ENCODE measurements around the gene PAX7. TPM values are rescaled to one million over a fixed set of nuclear protein-coding genes. Genes with fewer than 3 reads are reported as not detected.

PAX7 gene
- total RNA-seq, 1 experiment from 2014 or later, result 0.24 TPM

GRCh38 chr1:18637511-18637960 lies 6.9 kb downstream of the PAX7 start:
- TF ChIP-seq ZNF423 (CRISPR knock-in tag; IDR thresholded peaks at IDR 0.05) (peak; percentile 81), ESRRA (CRISPR knock-in tag; IDR thresholded peaks at IDR 0.05; ENCODE audit: borderline replicate concordance) (no peak), E2F5 (CRISPR knock-in tag; IDR thresholded peaks at IDR 0.05) (no peak)
- ChIA-PET POLR2A (no interaction called here), CTCF (interaction anchor here (1.6 kb wide), 1 partner anchor 9 kb away, joined by 5 read pairs; no protein-coding TSS in a partner anchor)
- Mint-ChIP-seq H3K9me3 (no peaks in the 10 kb centered on the region), H3K4me3 (peak overlapping the region; percentile 59), H3K36me3 (no peaks in the 10 kb centered on the region), H3K27me3 (ENCODE audit: low read depth) (peaks cover 100% of the 10 kb centered on the region), H3K4me1 (peaks cover 83% of the 10 kb centered on the region), H3K27ac (no peak overlapping the region)
- ATAC-seq, result no peak
- DNase-seq (ENCODE audit: low spot score), result peak; percentile 54

- no peaks in the 10 kb centered on the region for H3K36me3 Mint-ChIP-seq
- TF ChIP-seq SMAD3 (CRISPR knock-in tag; IDR thresholded peaks at IDR 0.05; ENCODE audit: borderline replicate concordance), result no peak
- no peak for TF ChIP-seq ETV6 (CRISPR knock-in tag; IDR thresholded peaks at IDR 0.05)
- no peak for TF ChIP-seq NFATC4 (CRISPR knock-in tag; IDR thresholded peaks at IDR 0.05)
- no peak for TF ChIP-seq ZNF425 (CRISPR knock-in tag; conservative IDR thresholded peaks at IDR 0.05)
- no peak for TF ChIP-seq JAZF1 (CRISPR knock-in tag; IDR thresholded peaks at IDR 0.05)
- no peak for TF ChIP-seq ATF2 (CRISPR knock-in tag; IDR thresholded peaks at IDR 0.05; ENCODE audit: borderline replicate concordance, low read depth)
- no peak for TF ChIP-seq PREB (CRISPR knock-in tag; IDR thresholded peaks at IDR 0.05; ENCODE audit: borderline replicate concordance)
- no peak for TF ChIP-seq ZNF416 (CRISPR knock-in tag; IDR thresholded peaks at IDR 0.05)
- no peak for TF ChIP-seq ZBTB21 (CRISPR knock-in tag; IDR thresholded peaks at IDR 0.05; ENCODE audit: borderline replicate concordance)
- TF ChIP-seq OVOL2 (CRISPR knock-in tag; IDR thresholded peaks at IDR 0.05; ENCODE audit: borderline replicate concordance), result no peak
- no peak for TF ChIP-seq CREB1 (CRISPR knock-in tag; IDR thresholded peaks at IDR 0.05)
- TF ChIP-seq TEAD4 (CRISPR knock-in tag; IDR thresholded peaks at IDR 0.05), result no peak
- no peak for TF ChIP-seq ZNF396 (CRISPR knock-in tag; IDR thresholded peaks at IDR 0.05; ENCODE audit: borderline replicate concordance)
- no peak for TF ChIP-seq AR (CRISPR knock-in tag; IDR thresholded peaks at IDR 0.05)
- TF ChIP-seq ZNF121 (CRISPR knock-in tag; IDR thresholded peaks at IDR 0.05), result no peak
- TF ChIP-seq NFE2L1 (CRISPR knock-in tag; IDR thresholded peaks at IDR 0.05), result no peak
- TF ChIP-seq GABPB1 (CRISPR knock-in tag; IDR thresholded peaks at IDR 0.05), result no peak
- H3K4me1 Mint-ChIP-seq, result peaks cover 78% of the 10 kb centered on the region
- H3K4me3 Mint-ChIP-seq, result peak overlapping the region; percentile 20; the same call in 1 of the 2 replicates
- H3K27me3 Mint-ChIP-seq (ENCODE audit: low read depth), result peaks cover 100% of the 10 kb centered on the region
- no peak for ATAC-seq
- CTCF ChIA-PET, result interaction anchor here (1.2 to 1.6 kb wide), 2 partner anchors 9 to 24 kb away, joined by 5 to 7 read pairs; no protein-coding TSS in a partner anchor
- no peak for DNase-seq (ENCODE audit: low spot score)
- POLR2A ChIA-PET, result no interaction called here
- no peak overlapping the region for H3K27ac Mint-ChIP-seq
- H3K9me3 Mint-ChIP-seq, result no peaks in the 10 kb centered on the region
These were observed 7.6 kb downstream of the PAX7 start for GRCh38 chr1:18637962-18638834.
